K562 (cell line): ENCODE results near the gene EPHA2. TPM values are rescaled to one million over a fixed set of nuclear protein-coding genes. Genes with fewer than 3 reads are reported as not detected.

ENCODE experiments used
- CEBPG ChIP-seq, 3 experiments: fragments of 200-800 bp in 1 of 3; sonication (Bioruptor generic) in 1 of 3; sonication (generic) in 1 of 3; formaldehyde crosslinking in 1 of 3; IDR thresholded peaks in 2 of 3; conservative IDR thresholded peaks in 1 of 3; 2 replicates each; pipeline versions ENCODE4 v1.6.1 to v1.8.0; 2016 to 2022; ENCODE audit warnings: missing compliant biosample characterization in 2 of 3, missing genetic modification characterization in 2 of 3, mild to moderate bottlenecking in 1 of 3, missing genetic modification reagents in 1 of 3
- FOXA1 ChIP-seq: fragments of 450-650 bp; IDR thresholded peaks from 2 replicates; pipeline ENCODE4 v1.6.1; 2016; ENCODE audit warnings: mild to moderate bottlenecking, borderline replicate concordance
- HEY1 ChIP-seq: fragments of 250-450 bp; sonication (Bioruptor Pico); IDR thresholded peaks from 2 replicates; pipeline ENCODE4 v1.5.0; 2020; ENCODE audit warnings: mild to moderate bottlenecking, moderate library complexity, borderline replicate concordance
- LEF1 ChIP-seq: fragments of 450-650 bp; IDR thresholded peaks from 2 replicates; pipeline ENCODE4 v1.6.1; 2016; ENCODE audit warnings: mild to moderate bottlenecking
- OTX1 ChIP-seq: fragments of 450-650 bp; formaldehyde crosslinking; IDR thresholded peaks from 2 replicates; pipeline ENCODE4 v1.4.0; 2022; ENCODE audit warnings: mild to moderate bottlenecking
- PHB2 ChIP-seq: fragments of 450-650 bp; IDR thresholded peaks from 2 replicates; pipeline ENCODE4 v1.6.1; 2017; ENCODE audit warnings: low read depth
- PTTG1 ChIP-seq: fragments of 450-650 bp; IDR thresholded peaks from 2 replicates; pipeline ENCODE4 v1.6.1; 2016; ENCODE audit warnings: low read depth, mild to moderate bottlenecking, missing genetic modification characterization, missing compliant biosample characterization
- RAD21 ChIP-seq, 2 experiments: fragments of 250-450 bp in 1 of 2; fragments of 450-650 bp in 1 of 2; sonication (Bioruptor Pico) in 1 of 2; formaldehyde crosslinking in 1 of 2; IDR thresholded peaks in 1 of 2; conservative IDR thresholded peaks in 1 of 2; 2 replicates each; pipeline versions ENCODE4 v1.4.0 to v1.8.0; 2020 to 2022; ENCODE audit warnings: mild to moderate bottlenecking in 2 of 2, moderate library complexity in 1 of 2
- RBM14 ChIP-seq: fragments of 200-400 bp; formaldehyde crosslinking; IDR thresholded peaks from 2 replicates; pipeline ENCODE4 v1.6.1; 2018; ENCODE audit warnings: low read depth, mild to moderate bottlenecking, low read length, moderate library complexity, borderline replicate concordance; ENCODE audit not compliant: insufficient read depth
- RBM25 ChIP-seq: fragments of 200-400 bp; formaldehyde crosslinking; IDR thresholded peaks from 2 replicates; pipeline ENCODE4 v1.6.1; 2018; ENCODE audit warnings: low read length, low read depth, moderate library complexity; ENCODE audit not compliant: severe bottlenecking
- ZKSCAN3 ChIP-seq: fragments of 250-450 bp; sonication (Bioruptor Pico); IDR thresholded peaks from 2 replicates; pipeline ENCODE4 v1.4.0; 2020
- ZNF12 ChIP-seq: sonication (generic); formaldehyde crosslinking; IDR thresholded peaks from 2 replicates; pipeline ENCODE4 v1.4.0; 2020; ENCODE audit warnings: mild to moderate bottlenecking, missing genetic modification reagents
- ZNF121 ChIP-seq: sonication (generic); formaldehyde crosslinking; conservative IDR thresholded peaks from 2 replicates; pipeline ENCODE4 v1.8.0; 2022; ENCODE audit warnings: missing genetic modification reagents
- ZNF24 ChIP-seq: fragments of 450-650 bp; IDR thresholded peaks from 2 replicates; pipeline ENCODE4 v1.6.1; 2016
- ZNF354B ChIP-seq: fragments of 250-450 bp; sonication (Bioruptor Pico); IDR thresholded peaks from 2 replicates; pipeline ENCODE4 v1.4.0; 2020
- ZNF436 ChIP-seq: fragments of 250-450, 450-650 bp; sonication (Bioruptor Pico); formaldehyde crosslinking; IDR thresholded peaks from 2 replicates; pipeline ENCODE4 v1.7.0; 2020; ENCODE audit warnings: mild to moderate bottlenecking
- polyA plus RNA-seq, 8 experiments: library from polyadenylated mRNA; depleted of rRNA in 4 of 8; stranded (reverse) in 5 of 8; unstranded in 3 of 8; fragments of >200 nt; fragmentation: Nextera tagmentation in 2 of 8; fragmentation: Illumina TruSeq in 1 of 8; extraction: Ambion mirVana in 2 of 8; extraction: Trizol in 1 of 8; gene quantifications; 2 replicates each; pipeline versions ENCODE4 v1.2.1 to v1.2.3, GENCODE V29; 2011 to 2014; ENCODE audit warnings: inconsistent platforms in 1 of 8, missing spikeins in 1 of 8
- total RNA-seq, 7 experiments: library from RNA; depleted of rRNA in 6 of 7; stranded (reverse); fragments of >200 nt in 6 of 7; fragmentation: Illumina TruSeq in 2 of 7; extraction: Trizol in 2 of 7; gene quantifications; 2 replicates each; pipeline versions ENCODE4 v1.2.1 to v1.2.3, GENCODE V29; 2011 to 2021; ENCODE audit warnings: low replicate concordance in 1 of 7
- TF ChIP-seq, protein P1 (sequence below): fragments of 450-650 bp; IDR thresholded peaks from 2 replicates; pipeline ENCODE4 v1.6.1; 2017; ENCODE audit warnings: antibody characterized with exemption
- TF ChIP-seq, protein P2 (sequence below): fragments of 450-650 bp; IDR thresholded peaks from 2 replicates; pipeline ENCODE4 v1.6.1; 2016; ENCODE audit warnings: borderline replicate concordance
- TF ChIP-seq, protein P3 (sequence below): sonication (generic); formaldehyde crosslinking; IDR thresholded peaks from 2 replicates; pipeline ENCODE4 v1.5.0; 2020; ENCODE audit warnings: missing genetic modification reagents
- TF ChIP-seq, protein P4 (sequence below): fragments of 250-450 bp; sonication (Bioruptor Pico); IDR thresholded peaks from 2 replicates; pipeline ENCODE4 v1.5.0; 2020; ENCODE audit warnings: mild to moderate bottlenecking, borderline replicate concordance

EPHA2 gene
- total and polyA plus RNA-seq, 9 of the 15 experiments (the other 6 are each of a cell fraction or from before 2014, with no cell fraction given), result 0.04 to 0.40 (median 0.07) TPM; not detected in 4

DNA sequence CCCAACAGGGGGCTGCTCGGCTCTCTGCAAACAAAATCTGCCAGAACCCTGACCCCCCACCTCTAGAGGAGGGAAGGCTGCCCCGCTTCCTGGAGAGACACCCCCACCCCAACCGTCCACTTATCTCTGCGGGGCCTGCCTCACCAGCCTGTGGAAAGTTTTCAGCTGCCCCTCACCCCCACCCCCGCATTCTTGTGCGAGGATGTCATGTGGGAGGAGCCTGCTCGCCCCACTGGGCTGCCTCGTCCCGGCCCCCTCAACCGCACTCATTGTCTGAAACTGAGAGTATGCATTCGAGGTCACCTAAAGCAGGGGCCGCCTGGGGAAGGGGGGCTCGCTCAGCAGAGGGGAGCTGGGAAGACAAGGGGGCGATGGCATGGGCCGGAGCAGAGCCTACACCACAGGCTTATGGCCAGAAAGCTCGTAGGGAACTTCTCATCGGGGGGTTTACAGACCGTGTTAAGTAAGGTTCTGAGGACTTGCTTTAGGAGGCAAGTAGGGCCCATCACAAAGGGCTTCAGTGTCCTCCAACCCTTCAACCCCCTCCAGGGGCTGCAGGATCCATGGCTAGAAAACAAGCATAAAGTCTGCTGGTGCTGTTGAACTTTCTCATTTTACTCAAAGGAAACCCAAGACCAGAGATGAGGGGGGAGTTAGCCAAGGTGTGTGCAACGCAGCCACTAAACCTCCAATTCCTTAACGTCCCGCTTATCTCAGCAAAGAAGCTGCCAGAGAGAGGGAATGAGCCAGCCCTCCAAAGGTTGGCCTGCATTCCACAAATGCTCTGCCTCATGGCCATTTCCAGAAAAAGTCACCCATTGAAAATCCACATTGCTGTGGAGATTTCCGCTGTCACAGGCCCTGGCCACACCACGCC is 9.4 kb downstream of the EPHA2 start (continued):
- TF ChIP-seq ZNF12 (CRISPR knock-in tag), result no peak
- no peak for TF ChIP-seq RBM14
- TF ChIP-seq, protein P1, sequence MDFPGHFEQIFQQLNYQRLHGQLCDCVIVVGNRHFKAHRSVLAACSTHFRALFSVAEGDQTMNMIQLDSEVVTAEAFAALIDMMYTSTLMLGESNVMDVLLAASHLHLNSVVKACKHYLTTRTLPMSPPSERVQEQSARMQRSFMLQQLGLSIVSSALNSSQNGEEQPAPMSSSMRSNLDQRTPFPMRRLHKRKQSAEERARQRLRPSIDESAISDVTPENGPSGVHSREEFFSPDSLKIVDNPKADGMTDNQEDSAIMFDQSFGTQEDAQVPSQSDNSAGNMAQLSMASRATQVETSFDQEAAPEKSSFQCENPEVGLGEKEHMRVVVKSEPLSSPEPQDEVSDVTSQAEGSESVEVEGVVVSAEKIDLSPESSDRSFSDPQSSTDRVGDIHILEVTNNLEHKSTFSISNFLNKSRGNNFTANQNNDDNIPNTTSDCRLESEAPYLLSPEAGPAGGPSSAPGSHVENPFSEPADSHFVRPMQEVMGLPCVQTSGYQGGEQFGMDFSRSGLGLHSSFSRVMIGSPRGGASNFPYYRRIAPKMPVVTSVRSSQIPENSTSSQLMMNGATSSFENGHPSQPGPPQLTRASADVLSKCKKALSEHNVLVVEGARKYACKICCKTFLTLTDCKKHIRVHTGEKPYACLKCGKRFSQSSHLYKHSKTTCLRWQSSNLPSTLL, result no peak
- TF ChIP-seq OTX1 (CRISPR knock-in tag), result no peak
- TF ChIP-seq ZKSCAN3, result no peak
- peak; percentile 83 for TF ChIP-seq LEF1
- TF ChIP-seq FOXA1, result no peak
- no peak for TF ChIP-seq ZNF121
- 0 out of 2 replicates have a peak, but pooled peaks have one; percentile 13 for TF ChIP-seq ZNF24
- peak; percentile 87 for TF ChIP-seq RBM25
- no peak for TF ChIP-seq PHB2
- TF ChIP-seq ZNF354B (CRISPR knock-in tag), result no peak
- TF ChIP-seq RAD21 (CRISPR knock-in tag; conservative IDR thresholded peaks at IDR 0.05 in 1 of 2, IDR thresholded peaks at IDR 0.05 in 1 of 2), result 0 out of 4 replicates have a peak, but pooled peaks of 1 of the 2 experiments have one; percentile 1
- TF ChIP-seq CEBPG (CRISPR knock-in tag; IDR thresholded peaks at IDR 0.05), result no peak
- no peak for TF ChIP-seq CEBPG (tag; conservative IDR thresholded peaks at IDR 0.05 in 1 of 2, IDR thresholded peaks at IDR 0.05 in 1 of 2)
- no peak for TF ChIP-seq PTTG1
- no peak for TF ChIP-seq HEY1 (CRISPR knock-in tag)
- TF ChIP-seq, protein P2, sequence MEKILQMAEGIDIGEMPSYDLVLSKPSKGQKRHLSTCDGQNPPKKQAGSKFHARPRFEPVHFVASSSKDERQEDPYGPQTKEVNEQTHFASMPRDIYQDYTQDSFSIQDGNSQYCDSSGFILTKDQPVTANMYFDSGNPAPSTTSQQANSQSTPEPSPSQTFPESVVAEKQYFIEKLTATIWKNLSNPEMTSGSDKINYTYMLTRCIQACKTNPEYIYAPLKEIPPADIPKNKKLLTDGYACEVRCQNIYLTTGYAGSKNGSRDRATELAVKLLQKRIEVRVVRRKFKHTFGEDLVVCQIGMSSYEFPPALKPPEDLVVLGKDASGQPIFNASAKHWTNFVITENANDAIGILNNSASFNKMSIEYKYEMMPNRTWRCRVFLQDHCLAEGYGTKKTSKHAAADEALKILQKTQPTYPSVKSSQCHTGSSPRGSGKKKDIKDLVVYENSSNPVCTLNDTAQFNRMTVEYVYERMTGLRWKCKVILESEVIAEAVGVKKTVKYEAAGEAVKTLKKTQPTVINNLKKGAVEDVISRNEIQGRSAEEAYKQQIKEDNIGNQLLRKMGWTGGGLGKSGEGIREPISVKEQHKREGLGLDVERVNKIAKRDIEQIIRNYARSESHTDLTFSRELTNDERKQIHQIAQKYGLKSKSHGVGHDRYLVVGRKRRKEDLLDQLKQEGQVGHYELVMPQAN, result no peak
- TF ChIP-seq, protein P3, sequence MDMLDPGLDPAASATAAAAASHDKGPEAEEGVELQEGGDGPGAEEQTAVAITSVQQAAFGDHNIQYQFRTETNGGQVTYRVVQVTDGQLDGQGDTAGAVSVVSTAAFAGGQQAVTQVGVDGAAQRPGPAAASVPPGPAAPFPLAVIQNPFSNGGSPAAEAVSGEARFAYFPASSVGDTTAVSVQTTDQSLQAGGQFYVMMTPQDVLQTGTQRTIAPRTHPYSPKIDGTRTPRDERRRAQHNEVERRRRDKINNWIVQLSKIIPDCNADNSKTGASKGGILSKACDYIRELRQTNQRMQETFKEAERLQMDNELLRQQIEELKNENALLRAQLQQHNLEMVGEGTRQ (CRISPR knock-in tag), result no peak
- TF ChIP-seq, protein P4, sequence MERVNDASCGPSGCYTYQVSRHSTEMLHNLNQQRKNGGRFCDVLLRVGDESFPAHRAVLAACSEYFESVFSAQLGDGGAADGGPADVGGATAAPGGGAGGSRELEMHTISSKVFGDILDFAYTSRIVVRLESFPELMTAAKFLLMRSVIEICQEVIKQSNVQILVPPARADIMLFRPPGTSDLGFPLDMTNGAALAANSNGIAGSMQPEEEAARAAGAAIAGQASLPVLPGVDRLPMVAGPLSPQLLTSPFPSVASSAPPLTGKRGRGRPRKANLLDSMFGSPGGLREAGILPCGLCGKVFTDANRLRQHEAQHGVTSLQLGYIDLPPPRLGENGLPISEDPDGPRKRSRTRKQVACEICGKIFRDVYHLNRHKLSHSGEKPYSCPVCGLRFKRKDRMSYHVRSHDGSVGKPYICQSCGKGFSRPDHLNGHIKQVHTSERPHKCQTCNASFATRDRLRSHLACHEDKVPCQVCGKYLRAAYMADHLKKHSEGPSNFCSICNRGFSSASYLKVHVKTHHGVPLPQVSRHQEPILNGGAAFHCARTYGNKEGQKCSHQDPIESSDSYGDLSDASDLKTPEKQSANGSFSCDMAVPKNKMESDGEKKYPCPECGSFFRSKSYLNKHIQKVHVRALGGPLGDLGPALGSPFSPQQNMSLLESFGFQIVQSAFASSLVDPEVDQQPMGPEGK, result no peak
- TF ChIP-seq ZNF436 (CRISPR knock-in tag), result no peak
